ENCODE results near the gene KCNJ1.

KCNJ1 gene

DNA sequence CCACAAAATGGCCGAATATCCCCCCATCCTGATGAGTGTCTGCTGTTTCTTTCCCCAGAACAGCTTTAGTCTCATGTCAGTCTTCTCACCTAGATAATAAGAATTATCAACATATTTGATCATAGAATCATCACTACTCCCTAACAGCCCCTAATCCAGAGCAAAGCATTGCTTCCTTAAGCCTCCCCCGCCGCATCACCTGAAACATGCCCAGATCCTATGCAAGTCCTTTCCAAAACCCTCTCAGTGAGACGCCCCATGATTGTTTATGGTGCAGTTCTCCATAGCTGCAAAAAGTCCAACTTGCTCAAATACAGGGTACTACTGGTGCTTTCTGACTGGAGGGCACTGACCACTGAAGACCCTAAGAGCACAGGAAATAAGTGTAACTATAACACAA, 20.1 kb downstream of the KCNJ1 start:
- DNase-seq = no peak

DNA sequence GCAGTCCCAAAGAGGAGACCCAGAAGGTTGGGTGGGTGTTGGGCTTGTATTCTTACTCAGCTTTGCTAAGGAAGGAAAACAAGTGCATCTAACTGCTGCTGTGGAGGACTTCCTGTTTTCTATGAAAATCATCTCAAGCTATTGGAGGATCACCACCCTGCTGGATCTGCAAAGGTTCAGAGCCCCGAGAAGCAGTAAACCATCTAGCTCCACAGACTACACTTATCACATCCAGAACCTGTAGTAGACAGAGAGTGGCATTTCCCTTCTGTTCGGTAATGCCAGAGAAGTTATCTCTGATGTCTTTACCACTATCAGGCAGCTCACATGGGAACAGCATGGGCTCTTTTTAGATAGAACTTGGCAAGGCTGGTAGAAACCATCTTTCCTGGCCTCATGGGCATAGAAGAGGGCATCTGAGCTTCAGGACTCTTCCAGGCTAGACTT, 21.7 kb downstream of the KCNJ1 start:
- no peak for DNase-seq

DNA sequence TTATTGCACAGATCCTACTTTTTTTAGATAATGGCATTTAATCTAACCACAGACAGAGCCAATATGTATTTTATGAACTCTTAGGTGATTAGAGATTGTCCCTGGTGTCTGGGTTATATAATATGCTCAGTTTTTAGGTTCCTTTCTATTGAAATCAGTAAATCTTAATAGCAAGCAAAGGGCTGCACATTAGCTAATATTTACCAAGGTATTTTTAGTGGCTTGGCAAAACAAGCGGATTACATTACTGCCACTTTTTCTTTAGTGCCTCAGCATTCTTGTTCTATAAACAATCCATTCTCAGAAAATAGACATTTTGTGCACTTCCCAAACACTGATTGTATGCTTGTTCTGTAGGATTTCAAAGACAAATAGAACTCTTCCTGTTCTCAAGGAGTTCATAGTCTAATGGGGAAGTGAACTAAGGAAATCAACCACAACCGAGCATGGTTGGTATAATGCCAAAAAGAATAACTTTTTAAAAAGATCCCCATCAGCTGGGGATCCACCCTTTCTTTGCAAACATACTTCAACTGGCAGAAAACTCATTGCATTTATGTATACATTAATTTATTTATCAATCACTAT, 23.8 kb downstream of the KCNJ1 start:
- no peak for DNase-seq

DNA sequence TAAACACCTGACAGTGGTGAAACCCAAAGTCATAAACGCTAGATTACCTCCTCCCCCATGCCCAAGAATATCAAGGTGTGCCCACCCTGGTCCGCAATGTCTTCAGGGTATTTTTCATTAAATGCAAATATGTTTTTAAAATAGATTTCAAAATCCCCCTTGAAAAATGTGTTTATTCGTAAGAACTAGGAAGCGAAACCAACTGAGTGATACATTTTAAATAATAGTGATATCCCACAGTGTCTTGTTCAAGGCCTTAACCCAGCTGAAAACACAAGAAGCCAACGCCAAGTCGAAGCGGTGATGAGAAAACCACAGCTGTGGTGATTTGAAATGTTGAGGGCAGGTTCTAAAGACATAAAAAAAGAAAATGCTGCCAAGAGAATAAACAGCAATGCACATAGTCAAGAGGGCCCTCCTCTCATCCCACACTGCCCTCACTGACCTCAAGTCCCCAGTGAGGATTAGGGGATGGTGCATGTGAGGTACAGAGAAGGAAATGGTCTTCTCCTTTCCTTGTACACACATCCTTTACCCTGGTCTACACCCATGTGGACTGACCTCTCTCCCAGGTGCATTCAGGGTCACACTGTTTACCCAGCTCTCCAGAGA, 25.5 kb downstream of the KCNJ1 start:
- no peak for DNase-seq

DNA sequence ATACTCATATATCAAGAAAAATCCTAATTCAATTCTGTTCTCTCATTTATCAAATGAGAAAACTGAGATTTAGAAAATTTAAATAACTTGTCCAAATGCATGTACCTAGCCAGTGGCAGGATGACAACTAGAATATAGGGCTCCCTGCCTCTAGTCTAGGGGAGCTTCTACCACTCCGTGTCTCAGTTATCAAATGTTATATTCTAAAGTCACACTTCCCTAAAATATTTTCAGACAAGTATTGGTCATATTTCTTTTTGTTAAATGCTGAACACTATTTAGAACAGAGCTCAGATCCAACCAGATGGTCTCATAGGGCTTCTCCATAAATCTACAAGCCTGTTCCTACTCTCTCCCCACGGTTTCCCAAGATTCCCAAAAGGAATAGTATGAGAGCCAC, 26.3 kb downstream of the KCNJ1 start:
- DNase-seq = no peak

DNA sequence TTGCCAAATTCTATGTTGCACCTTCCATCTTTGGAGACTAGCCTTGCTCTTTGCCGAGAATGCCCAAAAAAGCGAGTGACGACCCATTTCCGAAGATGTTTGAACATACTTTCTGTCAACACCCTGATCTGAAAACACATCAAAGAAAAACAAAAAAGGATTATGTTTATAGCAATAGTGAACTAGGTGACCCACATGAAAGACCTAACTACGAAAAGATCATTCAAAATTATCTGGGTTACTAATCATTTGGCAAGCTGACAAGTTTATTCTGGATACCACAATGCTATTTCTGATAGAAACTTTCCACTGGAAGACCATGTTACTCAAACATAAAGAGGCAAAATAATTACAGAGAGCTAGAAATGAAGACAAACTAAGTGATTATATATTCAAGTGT, 27.0 kb downstream of the KCNJ1 start:
- no peak for DNase-seq

DNA sequence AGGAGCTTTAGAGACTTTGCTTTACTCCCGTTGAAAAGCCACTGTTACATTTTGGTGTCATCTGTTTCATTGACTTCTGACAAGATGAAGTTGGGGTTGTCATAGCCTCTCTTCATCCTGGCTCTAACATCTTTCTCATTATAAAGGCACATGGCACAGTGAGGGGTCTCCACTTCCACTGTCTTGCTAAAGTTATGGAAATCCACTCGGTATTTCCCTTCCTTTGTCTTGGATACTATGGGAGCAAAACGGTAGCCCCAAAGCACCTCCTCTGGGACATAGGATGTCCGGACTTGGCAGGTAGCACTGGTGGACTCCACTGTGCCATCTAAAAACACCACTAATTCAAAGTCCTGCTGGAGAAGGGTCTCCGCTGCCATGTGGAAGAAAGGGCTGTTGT, 28.0 kb downstream of the KCNJ1 start:
- DNase-seq = no peak

DNA sequence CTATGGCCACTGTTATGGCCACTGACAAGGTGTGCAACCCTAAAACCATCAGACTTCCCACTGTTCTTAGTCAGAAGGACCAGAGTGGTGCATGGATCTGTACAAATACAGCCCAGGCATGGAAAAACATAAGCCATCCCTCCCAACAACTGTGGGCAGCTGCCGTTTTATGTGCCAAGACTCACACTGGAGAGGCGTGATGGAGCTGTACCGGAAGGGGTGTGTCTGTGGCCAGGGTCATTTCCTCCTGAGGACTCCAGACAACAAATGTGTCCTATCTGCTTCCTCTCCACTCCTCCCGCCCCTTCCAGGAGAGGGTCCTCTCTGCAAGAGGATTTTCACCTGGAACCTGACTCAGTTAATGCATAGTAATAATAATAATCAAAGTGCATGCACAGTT, 29.5 kb downstream of the KCNJ1 start:
- DNase-seq = no peak

DNA sequence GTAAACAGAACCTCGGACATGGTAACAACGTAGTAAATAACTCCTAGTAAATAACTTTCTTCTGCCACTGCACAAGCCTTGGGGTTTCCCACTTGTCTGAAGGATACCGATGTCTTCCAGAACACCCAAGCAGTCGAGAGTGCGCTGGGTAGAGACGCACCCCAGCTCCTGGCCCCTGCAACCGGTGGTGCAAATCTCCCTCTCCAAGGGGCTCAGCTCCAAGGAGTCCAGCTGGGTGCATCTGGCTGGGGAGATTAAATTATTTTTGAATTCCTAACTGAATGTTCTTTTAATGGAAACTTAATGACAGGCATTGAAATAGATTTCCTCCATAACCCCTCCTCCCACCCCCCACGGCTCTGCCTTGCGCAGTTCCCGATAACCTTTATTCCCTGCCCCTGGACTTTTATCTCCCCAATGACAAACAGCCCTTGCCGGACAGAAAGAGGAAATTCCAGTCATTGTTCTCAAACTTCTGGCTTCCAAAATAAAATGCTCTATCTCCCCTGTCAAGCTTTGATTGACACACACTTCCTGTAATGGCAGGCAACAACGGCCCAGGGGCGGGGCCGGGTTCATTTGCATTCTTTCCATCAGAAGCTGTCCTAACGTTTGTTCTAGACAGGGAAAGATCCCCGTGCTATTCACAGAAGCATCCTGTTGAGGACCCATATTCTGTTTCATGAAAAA, 31.2 kb downstream of the KCNJ1 start:
- DNase-seq = no peak

DNA sequence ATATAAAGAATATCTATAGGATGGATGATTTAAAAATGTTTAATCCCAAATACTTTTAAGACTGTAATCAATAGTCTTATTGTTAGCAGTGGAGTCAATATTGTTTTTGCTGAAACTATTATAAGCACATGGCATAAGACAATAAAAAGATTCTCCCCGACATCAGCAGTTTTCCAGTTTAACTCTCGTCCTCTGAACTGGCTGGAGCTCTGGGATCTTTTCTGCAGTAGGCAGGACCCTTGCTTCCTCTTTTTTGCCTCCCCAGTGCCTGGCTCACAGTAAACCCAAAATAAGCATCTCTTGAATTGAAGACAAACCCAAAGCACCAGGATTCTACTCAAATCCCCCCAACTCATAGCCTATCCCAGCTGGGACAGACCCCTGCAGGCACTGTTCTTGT, 32.9 kb downstream of the KCNJ1 start:
- DNase-seq = no peak

DNA sequence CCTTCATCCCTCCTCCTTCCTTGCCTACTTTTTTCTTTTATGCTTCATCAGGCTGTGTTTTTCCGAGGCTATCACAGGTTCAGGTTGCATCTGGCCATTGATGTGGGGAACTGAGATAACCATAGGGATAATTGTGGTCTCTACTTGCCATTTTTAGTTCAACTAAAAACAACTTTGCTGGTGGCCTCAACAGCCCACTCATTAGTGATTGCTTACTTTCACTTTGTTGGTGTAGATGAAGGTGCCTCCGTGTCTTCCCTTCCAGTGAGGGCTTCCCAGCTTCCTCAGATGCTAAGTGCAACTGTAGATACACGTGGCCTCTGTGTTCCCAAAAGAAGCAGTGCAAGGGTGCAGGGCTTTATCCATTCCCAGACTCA, 35.0 kb downstream of the KCNJ1 start:
- no peak for DNase-seq

DNA sequence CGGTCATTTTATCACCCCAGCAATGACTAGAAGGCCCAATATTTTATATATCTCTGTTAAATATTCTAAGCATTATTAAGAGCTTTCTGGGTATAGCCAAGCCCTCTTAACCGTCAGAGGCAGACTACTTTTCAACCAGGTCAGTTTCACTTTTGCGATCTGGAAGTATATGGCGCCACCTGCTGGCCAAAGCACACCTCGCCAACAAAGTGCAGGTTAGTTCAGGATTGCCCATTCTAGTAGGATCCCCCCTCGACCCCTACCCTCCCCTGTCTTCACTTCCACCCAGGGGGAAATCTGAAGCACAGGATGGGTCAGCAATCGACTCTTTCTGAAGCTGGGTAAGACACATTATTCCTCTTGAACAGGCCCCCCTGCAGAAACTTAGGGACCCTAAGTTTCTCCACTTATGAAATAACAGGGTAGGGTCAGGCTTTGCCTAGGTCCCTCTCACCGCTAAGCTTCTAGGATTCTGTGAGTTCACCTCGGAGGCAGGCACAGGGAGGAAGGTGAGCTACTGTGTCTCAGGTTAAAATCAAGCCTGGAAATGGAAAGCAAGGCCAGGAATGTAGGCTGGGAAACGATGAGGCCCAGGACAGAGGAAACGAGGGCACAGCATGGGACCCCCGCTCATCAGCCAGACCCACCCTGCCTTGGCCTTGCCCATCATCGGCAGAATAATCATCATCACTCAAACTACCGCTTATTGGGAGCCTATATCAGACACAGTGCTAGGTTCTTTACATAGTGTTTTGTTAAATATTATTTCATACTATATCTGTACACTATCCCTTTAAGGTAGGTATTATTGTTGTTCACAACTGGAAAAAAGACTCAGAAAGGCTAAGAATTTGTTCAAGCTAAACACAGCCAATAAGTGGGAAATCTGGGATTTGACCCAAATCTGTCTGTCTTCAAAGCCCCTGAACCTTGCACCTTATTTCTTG, 35.6 kb downstream of the KCNJ1 start:
- DNase-seq = peak; percentile 82 to 87

DNA sequence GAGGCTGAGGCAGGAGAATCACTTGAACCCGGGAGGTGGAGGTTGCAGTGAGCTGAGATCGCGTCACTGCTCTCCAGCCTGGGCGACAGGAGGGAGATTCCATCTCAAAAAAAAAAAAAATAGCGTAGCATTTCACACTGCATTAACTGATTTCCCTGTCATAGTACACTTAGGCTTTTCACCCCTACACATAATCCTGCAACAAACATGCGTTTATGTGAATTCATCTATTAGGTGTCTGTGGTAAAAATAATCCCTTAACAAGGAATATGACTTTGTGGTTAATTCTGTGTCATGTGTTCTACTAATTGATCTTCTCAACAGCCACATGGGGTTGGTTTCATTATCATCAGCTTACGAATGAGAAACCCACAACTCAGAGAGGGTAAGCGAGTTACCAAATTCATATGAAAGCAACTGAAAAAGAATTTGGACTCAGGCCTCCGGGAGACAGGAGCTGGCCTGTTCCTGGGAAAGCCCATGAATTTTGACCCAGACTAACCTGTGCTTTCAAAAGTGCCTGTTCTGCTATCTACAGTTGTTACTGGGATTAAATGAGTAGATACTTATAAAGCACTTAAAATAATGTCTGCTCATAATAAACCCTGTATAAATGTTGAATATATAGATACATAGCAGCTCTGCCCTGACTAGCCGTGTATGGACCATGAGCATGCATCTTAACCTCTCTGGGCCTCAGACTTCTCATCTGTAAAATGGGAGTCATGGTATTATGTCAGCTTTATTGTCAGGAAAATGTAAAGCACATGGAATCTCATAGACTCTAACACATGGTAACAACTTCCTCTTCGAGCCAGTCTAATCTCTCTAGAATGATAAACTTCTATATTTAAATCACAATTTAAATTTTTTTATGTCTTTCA, 36.6 kb downstream of the KCNJ1 start:
- DNase-seq = peak in 1 of 2 experiments; percentile 41

DNA sequence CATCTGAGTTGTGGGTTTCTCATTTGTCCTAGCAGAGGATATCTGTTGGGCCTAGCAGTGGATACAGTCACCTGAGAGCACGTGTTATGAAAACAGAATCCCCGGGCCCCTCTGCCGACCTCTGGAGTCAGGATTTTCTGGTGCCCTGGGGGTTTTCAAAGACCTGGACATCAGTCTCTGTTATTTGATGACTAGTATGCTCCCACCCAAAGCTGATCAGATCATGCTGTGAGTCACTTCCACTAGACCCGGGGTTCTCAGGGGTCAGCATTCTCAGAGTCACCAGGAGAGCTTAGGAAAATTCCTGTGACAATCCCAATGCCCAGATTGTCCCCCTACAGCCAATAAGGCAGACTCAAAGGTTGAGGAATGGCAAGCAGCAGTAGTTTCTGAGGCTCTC, 38.7 kb downstream of the KCNJ1 start:
- DNase-seq = no peak

DNA sequence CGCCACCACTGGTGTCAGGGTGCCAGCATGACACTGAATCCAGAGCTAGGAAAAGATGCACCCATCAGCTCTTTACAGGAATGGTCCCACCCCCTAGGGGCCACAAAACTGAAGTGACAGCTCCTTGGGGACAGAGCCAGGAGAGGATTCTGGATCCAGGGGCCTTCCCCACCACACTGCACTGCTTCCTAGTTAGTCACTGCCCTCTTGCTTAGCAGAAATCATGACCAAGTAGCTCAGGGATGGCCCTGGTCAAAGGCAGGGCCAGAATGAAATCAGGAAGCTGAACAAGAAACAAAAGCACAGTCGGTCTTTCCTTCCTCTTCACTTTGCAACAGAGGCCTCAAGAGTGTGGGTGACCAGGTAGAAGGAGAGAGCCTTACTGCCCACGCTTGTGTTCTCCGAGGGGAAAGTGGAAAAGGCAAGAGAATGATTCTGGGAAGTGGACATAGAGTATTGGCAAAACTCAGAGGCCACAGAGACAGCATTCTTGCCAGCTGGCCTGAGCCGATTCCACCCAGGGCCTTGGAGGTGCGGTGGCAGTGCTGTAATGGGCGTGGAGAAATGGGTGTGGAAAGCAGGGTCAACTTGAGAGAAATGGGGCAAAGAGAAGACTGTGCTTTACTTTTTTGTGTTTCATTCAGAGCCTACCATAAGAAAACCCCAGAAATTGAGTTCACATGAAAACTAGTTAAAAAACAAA, 39.8 kb downstream of the KCNJ1 start:
- DNase-seq = no peak

DNA sequence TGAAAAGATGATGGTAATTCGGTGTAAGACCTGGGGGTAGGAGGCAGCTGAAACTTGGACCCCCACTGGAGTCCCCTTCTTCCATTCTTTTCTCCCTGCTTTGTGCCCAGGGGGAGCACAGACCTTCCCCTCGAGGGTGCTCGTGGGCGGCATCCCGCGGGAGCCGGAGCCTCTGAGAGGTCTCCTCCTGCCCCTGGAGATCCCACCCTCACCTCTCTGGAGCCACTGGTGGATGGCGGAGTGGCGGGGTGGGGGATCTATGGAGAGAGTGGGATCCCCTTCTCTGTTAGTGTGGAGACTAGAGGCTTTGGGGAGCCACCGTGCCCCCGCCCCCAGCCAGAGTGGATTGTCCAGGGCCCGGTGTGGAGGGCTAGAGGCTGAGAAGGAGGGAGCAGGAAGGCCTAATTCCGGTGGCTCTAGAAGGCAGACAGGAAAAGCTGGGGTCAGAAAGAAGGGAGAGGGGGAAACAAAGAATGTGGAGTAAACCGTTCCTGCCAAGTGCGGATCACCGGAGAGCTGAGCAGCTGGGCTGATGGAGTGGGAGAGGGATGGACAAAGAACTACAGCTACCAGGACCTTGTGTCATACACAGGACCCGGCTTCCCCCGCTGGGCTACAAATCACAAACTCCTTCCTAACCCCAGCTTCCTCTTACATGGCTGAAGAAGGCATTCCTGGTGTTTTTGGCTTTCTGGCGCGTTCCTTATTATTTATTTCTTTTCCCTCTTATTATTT, 41.9 kb downstream of the KCNJ1 start:
- no peak for DNase-seq

DNA sequence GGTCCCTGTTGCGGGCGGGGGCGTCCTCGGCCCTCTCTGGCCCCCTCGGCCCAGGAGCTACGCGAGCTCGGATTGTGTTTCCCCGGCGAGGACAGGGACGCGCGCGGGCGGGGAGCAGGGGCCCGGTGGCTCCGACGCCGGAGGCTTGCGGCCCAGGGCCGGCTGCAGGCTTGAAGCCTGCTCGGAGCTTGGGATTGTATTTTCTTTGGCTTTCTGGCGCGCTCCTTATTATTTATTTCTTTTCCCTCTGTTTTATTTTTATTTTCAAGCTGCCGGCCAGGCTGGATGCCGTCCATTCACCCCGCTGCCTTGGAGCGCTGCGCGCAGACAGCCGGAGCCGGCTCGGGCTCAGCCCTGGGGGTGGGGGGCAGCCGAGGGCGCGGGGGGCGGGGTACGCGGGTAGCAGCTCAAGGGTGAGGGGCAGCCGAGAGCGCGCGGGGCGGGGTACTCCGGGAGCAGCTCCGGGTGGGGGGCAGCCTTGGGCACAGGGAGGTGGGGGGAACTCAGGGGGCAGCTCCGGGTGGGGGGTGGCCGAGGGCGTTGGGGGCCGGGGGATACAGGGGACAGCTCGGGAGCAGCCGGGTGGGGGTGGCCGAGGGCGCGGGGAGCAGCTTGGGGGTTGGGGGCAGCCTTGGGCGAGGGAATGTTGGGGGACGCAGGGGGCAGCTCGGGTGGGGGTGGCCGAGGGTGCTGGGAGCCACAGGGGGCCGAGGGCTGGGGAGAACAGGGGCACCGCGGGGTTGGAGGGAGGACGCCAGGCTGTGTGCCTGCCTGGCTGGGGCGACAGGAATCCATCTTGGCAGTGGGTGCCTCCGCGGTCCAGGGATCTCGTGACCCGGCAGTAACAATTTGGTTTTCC, 42.7 kb downstream of the KCNJ1 start:
- no peak for DNase-seq

DNA sequence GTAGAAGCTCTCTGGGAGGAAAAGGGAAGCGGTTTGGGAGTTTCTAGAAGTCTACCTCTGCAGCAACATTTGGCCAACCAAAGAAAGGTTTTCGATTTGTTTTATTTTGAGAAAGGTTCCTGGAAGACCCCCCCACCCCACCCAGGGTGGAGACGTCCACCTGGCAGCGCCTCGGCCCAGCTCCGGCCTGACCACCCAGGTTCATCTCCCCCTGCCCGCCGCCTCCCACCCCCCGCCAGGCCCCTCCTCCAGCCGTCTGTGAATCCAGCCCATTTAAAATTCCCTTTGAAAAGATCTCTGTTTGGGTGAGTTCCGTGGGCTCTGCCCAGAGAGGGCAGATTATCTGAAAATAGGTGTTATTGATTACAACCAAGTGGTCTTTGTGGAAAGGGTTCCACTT, 43.3 kb downstream of the KCNJ1 start:
- DNase-seq = no peak

DNA sequence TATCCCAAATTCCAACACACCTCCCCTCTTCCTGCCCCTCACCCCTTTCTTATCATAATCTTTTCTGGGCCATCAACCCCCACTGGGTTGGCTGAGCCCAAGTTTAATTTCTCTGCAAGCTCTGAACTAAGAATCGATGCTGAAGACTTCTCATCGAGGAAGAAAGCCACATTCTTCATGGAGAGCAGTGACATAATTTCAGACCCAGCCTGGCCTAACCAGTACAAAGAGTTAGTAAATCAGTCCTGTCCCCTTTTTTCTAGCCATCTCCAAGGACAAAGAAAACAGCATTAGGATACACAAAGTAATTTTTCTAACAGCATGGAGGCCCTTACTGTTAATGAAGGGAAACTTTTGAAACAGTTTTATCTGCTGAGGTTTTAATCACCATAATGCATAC, 45.0 kb downstream of the KCNJ1 start:
- DNase-seq = no peak

DNA sequence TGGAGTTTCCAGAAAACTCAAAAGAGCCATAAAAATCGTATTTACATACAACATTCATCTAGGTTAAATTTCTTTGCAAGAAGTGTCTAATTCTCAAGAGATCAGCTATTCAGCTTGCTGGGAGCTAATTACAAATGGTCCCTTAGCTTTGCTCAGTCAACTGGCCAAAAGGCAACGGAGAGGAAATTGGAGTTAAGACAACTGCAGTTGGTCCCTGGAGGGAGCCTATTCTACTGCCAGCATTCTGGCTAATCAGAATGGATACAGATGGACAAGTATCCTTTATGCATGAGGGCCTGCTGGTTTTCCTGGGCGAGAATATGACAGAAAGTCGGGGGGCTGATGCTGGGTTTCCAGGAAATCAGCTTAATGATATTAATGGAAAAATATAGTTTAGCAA, 45.5 kb downstream of the KCNJ1 start:
- DNase-seq = no peak

Measured in NCI-H2081 (cell line).